PFSK-1 (cell line): ENCODE data around the gene TAS2R7.

Source experiments
- FOXP2 ChIP-seq: optimal IDR thresholded peaks from 2 replicates; pipeline ENCODE3; 2011; ENCODE audit warnings: borderline replicate concordance, control low read depth, inconsistent platforms; ENCODE audit not compliant: insufficient read depth; ENCODE audit errors: extremely low read length, extremely low read depth
- POLR2AphosphoS5 ChIP-seq: IDR thresholded peaks from 2 replicates; pipeline ENCODE4 v1.6.1; 2012; ENCODE audit warnings: low read depth, mild to moderate bottlenecking, control low read depth, low read length, moderate library complexity
- SIN3A ChIP-seq: IDR thresholded peaks from 2 replicates; pipeline ENCODE4 v1.6.1; 2012; ENCODE audit warnings: mild to moderate bottlenecking, low read length, moderate library complexity, borderline replicate concordance; ENCODE audit not compliant: insufficient read depth
- TAF1 ChIP-seq: IDR thresholded peaks from 2 replicates; pipeline ENCODE4 v1.6.1; 2012; ENCODE audit warnings: low read length, control low read depth, borderline replicate concordance; ENCODE audit not compliant: insufficient read depth
- TF ChIP-seq, protein P1 (sequence below), 2 experiments: IDR thresholded peaks; 2 replicates each; pipeline versions ENCODE4 v1.6.1 to v1.8.0; 2011 to 2012; ENCODE audit warnings: low read depth in 2 of 2, low read length in 2 of 2, control low read depth in 1 of 2, inconsistent platforms in 1 of 2, mild to moderate bottlenecking in 1 of 2, moderate library complexity in 1 of 2; ENCODE audit not compliant: insufficient read depth in 1 of 2

TAS2R7 gene

GRCh38 chr12:10756194-10756593 lies 46.2 kb downstream of the TAS2R7 start:
- TF ChIP-seq FOXP2 = no peak
- no peak for TF ChIP-seq POLR2AphosphoS5
- TF ChIP-seq, protein P1, sequence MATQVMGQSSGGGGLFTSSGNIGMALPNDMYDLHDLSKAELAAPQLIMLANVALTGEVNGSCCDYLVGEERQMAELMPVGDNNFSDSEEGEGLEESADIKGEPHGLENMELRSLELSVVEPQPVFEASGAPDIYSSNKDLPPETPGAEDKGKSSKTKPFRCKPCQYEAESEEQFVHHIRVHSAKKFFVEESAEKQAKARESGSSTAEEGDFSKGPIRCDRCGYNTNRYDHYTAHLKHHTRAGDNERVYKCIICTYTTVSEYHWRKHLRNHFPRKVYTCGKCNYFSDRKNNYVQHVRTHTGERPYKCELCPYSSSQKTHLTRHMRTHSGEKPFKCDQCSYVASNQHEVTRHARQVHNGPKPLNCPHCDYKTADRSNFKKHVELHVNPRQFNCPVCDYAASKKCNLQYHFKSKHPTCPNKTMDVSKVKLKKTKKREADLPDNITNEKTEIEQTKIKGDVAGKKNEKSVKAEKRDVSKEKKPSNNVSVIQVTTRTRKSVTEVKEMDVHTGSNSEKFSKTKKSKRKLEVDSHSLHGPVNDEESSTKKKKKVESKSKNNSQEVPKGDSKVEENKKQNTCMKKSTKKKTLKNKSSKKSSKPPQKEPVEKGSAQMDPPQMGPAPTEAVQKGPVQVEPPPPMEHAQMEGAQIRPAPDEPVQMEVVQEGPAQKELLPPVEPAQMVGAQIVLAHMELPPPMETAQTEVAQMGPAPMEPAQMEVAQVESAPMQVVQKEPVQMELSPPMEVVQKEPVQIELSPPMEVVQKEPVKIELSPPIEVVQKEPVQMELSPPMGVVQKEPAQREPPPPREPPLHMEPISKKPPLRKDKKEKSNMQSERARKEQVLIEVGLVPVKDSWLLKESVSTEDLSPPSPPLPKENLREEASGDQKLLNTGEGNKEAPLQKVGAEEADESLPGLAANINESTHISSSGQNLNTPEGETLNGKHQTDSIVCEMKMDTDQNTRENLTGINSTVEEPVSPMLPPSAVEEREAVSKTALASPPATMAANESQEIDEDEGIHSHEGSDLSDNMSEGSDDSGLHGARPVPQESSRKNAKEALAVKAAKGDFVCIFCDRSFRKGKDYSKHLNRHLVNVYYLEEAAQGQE (IDR thresholded peaks at IDR 0.05; ENCODE audit: insufficient read depth in 1 of 2, low read depth in 2 of 2, low read length in 2 of 2) = no peak
- TF ChIP-seq TAF1 = no peak
- no peak for TF ChIP-seq SIN3A

- no peak for TF ChIP-seq SIN3A
- no peak for TF ChIP-seq TAF1
- TF ChIP-seq, protein P1 (IDR thresholded peaks at IDR 0.05; ENCODE audit: insufficient read depth in 1 of 2, low read depth in 2 of 2, low read length in 2 of 2) = no peak
- TF ChIP-seq POLR2AphosphoS5 = no peak
- TF ChIP-seq FOXP2 = no peak
These were observed 49.4 kb downstream of the TAS2R7 start for GRCh38 chr12:10753059-10753458.
